Stimulated activated CD4-positive, alpha-beta T cell treated with anti-CD3 and anti-CD28 coated beads, Interleukin-15, amount 100 ng/mL, for 24 hours (primary cell): Measurements from ENCODE around the gene RANBP2.
A peak's percentile ranks its signal among the peaks of the same experiment; 100 is the strongest.
"Not testable (repeated sequence)": the region's sequence is repeated elsewhere in the genome, so short reads cannot be mapped to it uniquely, and the experiment has no call there.

ENCODE experiments used
- DNase-seq: peaks from one replicate; pipeline ENCODE4 v3.0.0-alpha.2; 2020

Gene RANBP2

DNA sequence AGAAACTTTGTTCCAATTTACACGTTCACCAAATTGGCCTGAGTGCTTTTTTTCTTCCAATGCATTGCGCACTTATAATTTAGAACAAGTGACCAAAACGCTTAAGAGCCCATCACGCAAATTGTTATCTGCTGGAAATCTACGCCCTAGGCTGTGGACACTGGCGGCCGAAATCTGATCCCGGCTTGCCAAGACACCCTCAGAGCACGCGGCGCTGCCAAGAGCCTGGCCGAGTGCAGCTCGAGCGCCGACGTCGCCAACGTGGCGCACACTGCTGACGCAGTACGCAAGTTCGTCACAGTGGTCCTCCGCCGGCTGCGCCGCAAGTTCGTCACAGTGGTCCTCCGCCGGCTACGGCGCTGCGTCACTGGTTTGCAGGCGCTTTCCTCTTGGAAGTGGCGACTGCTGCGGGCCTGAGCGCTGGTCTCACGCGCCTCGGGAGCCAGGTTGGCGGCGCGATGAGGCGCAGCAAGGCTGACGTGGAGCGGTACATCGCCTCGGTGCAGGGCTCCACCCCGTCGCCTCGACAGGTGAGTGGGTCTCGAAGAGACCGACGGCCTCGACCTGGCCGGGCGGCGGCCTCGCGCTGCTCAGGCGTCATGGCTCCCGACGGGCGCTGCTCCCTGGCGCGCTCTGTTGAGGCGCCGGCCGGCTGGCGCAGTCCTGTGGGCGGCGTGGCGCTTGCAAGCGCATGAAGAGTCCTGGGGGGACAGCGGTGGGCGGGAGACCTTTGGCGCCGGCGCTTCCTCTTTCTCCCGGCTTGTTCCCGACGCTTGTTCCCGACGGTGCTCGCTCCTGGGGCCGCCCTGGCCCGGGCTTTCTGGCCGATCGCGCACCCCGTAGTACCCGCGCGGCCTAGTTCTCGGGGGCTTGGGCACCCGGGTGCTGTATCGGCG is at the start of gene RANBP2:
Gene RANBP2, plus strand, starts transcription at position 334 of the 896 bp plus-strand sequence. Its CDS starts 125 bp downstream, at position 459.
- DNase-seq: peak; percentile 96

GRCh38 chr2:108670282-108670681 is 49.0 kb upstream of the RANBP2 start:
- not testable (repeated sequence) for DNase-seq

GRCh38 chr2:108672200-108672805 is 47.0 kb upstream of the RANBP2 start:
- DNase-seq: not testable (repeated sequence)

GRCh38 chr2:108676522-108676921 is 42.8 kb upstream of the RANBP2 start:
- DNase-seq: not testable (repeated sequence)

- not testable (repeated sequence) for DNase-seq
Observed at GRCh38 chr2:108677239-108677744, 42.0 kb upstream of the RANBP2 start.

- DNase-seq: not testable (repeated sequence)
Observed at GRCh38 chr2:108678198-108678651, 41.1 kb upstream of the RANBP2 start.

- DNase-seq: not testable (repeated sequence)
Observed at GRCh38 chr2:108680805-108681204, 38.5 kb upstream of the RANBP2 start.

DNA sequence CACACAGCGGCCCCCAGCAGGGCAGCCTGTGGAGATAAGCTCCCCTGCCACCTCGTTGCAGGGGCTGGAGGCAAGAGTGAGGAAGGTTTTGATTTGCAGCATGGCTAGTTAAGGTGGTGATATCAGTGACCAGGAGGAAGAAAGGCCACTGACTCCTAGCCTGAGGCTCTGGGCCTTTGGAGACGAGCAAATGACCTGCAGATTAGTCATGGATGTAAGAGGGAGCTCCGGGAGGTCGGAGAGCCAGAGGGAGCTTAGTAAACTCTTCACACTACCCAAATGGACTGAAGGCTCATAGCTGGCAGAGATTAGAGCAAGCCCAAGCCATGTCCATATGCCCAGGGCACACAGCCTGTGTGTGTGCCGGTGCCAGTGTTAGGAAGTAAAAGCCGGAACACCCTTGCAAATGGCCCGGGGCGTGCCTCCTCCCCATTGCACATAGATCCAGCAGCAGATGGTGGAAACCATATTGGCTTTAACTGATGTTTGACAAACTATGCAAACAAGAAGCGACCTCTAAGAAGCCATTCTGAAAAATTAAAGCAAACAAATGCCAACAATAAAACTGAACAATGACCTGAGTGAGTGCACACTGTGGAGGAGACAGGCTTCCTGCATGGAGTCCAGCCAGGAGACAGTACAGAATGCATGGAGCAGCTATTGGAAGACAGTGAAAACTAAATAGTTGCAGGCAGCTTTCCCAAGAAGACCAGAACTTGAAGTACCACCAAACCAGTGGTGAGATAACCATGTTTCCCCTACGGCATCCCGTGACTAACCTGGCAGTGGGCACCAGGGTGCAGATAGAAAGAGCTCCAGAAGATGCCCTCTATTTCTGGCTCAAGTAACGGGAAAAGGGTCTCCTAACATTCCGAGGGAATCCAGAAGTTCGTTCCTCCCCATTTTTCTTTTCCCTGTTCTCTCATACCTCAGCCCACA is 30.2 kb upstream of the RANBP2 start:
- DNase-seq: not testable (repeated sequence)

DNA sequence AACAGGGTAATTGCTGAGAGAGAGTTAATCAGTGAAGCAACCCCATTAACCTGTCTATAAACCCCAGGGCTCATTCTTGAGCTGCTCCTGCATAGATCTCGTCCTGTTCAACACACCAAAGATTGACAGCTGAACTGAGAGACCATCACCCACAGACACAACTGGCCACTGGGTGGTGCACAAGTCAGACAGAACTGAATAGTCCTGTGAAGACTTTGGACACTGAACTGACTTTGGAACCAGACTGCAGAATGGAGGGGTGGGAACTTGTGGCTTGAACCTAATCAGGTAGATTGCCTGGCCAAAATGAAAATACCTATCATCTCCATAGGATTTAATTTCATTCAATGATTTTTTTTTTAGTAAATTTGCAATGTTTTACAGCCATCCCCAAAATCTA is 29.3 kb upstream of the RANBP2 start:
- not testable (repeated sequence) for DNase-seq

GRCh38 chr2:108691447-108691846 is 27.8 kb upstream of the RANBP2 start:
- no peak for DNase-seq

GRCh38 chr2:108701208-108701607 is 18.1 kb upstream of the RANBP2 start:
- DNase-seq: no peak

DNA sequence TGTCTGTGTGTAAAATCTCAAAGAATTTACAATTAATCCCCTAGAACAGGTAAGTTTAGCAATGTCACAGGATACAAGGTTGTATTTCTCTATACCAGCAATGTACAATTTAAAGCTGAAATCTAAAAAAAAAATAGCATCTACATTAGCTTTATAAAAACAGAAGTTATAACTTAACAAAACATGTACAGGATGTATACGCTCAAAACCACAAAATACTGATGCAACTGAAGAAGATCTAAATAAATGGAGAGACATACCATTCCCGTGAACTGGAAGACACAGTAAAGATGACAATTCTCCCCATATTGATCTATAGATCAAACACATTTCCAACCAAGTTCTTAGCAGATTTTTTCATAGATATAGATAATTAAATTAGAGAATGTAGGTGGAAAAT is 17.5 kb upstream of the RANBP2 start:
- DNase-seq: no peak

GRCh38 chr2:108704871-108705270 is 14.4 kb upstream of the RANBP2 start:
- DNase-seq: no peak

GRCh38 chr2:108707300-108707699 is 12.0 kb upstream of the RANBP2 start:
- DNase-seq: no peak

DNA sequence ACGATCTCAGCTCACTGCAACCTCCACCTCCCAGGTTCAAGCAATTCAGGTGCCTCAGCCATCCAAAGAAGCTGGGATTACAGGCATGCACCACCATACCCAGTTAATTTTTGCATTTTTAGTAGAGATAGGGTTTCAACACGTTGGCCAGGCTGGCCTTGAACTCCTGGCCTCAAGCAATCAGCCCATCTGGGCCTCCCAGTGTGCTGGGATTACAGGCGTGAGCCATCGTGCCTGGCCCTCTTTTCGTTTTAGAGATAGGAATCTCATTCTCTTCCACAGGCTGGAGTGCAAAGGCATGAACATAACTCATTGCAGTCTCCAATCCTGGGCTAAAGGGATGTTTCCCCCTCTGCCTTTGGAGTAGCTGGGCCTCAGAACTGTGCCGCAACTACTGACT is 2.3 kb upstream of the RANBP2 start:
- not testable (repeated sequence) for DNase-seq

GRCh38 chr2:108726048-108726447 is 6.8 kb downstream of the RANBP2 start:
- not testable (repeated sequence) for DNase-seq

DNA sequence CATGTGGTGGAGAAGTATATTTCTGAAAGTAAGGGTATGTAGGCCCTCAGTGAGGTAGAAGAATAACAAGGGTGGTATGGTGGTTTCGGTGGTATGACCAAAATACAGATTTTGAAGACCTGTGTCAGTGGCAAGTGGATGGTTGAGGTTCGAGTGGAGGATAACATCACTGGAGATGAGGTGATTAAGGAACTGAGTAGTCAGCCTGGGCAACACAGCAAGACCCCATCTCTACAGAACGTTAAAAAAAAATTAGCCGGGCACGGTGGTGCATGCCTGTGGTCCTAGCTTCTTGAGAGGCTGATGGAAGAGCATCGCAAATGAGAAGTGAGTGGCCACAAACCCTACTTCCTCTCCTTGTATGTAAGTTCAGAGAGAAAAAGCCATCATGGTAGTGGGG is 15.4 kb downstream of the RANBP2 start:
- DNase-seq: not testable (repeated sequence)

- DNase-seq: not testable (repeated sequence)
Observed at GRCh38 chr2:108757973-108758372, 38.7 kb downstream of the RANBP2 start.

- not testable (repeated sequence) for DNase-seq
Observed at GRCh38 chr2:108762618-108763017, 43.3 kb downstream of the RANBP2 start.

- DNase-seq: not testable (repeated sequence)
Observed at GRCh38 chr2:108766671-108767070, 47.4 kb downstream of the RANBP2 start.

DNA sequence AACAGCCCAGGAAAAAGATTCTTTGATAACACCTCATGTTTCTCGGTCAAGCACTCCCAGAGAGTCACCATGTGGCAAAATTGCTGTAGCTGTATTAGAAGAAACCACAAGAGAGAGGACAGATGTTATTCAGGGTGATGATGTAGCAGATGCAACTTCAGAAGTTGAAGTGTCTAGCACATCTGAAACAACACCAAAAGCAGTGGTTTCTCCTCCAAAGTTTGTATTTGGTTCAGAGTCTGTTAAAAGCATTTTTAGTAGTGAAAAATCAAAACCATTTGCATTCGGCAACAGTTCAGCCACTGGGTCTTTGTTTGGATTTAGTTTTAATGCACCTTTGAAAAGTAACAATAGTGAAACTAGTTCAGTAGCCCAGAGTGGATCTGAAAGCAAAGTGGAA is 48.6 kb downstream of the RANBP2 start:
- not testable (repeated sequence) for DNase-seq

- DNase-seq: no peak
Observed at GRCh38 chr2:108776475-108776874, 57.2 kb downstream of the RANBP2 start.

GRCh38 chr2:108778857-108779256 is 59.6 kb downstream of the RANBP2 start:
- DNase-seq: no peak
